ENCODE data around the gene BRSK2. TPM values are rescaled to one million over a fixed set of nuclear protein-coding genes. Genes with fewer than 3 reads are reported as not detected.
"Not testable (repeated sequence)": the region's sequence is repeated elsewhere in the genome, so short reads cannot be mapped to it uniquely, and the experiment has no call there.

Gene BRSK2
- total and polyA plus RNA-seq, 2 of the 4 experiments (the other 2 are of a cell fraction) = 0.18 to 0.62 TPM

DNA sequence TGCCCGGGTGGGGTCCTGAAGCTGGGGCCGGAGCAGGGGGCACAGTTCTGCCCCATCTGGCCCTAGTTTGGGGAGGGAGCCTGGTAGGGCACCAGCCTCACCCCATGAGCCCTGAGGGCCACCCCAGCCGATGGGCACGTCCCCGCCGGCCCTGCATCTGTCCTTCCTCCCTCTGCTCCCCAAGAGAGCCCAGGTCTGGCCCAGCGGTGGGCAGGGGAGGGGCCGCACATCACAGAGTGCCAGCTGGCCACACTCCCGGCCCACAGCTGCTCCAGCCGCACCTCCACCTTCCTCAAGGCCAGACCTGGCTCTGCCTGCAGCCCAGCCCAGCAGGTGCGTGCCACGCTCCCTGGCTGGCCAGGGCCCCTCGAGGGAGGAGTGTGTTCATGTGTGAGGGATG is 21.6 kb downstream of the BRSK2 start (continued):
- TF ChIP-seq NFE2L2 (IDR thresholded peaks at IDR 0.05; ENCODE audit: low read depth, low read length) = no peak
- no peak for TF ChIP-seq RAD21 (IDR thresholded peaks at IDR 0.05; ENCODE audit: low read length)
- no peak for TF ChIP-seq MAZ (IDR thresholded peaks at IDR 0.05; ENCODE audit: borderline replicate concordance, low read depth, low read length)

- H3K18ac ChIP-seq (ENCODE audit: low read depth, low read length); H3K27ac ChIP-seq (ENCODE audit: insufficient read depth, low read length); H2BK5ac ChIP-seq (ENCODE audit: low read depth, low read length, poor library complexity, severe bottlenecking); H3K4me2 ChIP-seq (ENCODE audit: low read depth, low read length); H3K4me1 ChIP-seq (ENCODE audit: control insufficient read depth, insufficient read depth, low read length); H3K27me3 ChIP-seq (ENCODE audit: control insufficient read depth, insufficient read depth, low read length); H4K5ac ChIP-seq (ENCODE audit: low read depth, low read length); H4K20me1 ChIP-seq (ENCODE audit: insufficient read depth, low read length); H3K9ac ChIP-seq (ENCODE audit: low read depth, low read length); H2AFZ ChIP-seq (replicated peaks; ENCODE audit: low read length, poor library complexity); intact Hi-C loops (cut with micrococcal nuclease); H2BK15ac ChIP-seq (ENCODE audit: low read depth, low read length); in situ Hi-C loops (cut with MboI; ENCODE audit: low sequenced_read_pairs); H3K23ac ChIP-seq (ENCODE audit: low read depth, low read length); H3K36me3 ChIP-seq (ENCODE audit: control insufficient read depth, insufficient read depth, low read length); H2BK20ac ChIP-seq (ENCODE audit: low read depth, low read length); ATAC-seq (ENCODE audit: low read depth); POLR2A ChIA-PET (ENCODE audit: unreplicated experiment); dilution Hi-C loops (cut with HindIII; ENCODE audit: low sequenced_read_pairs, unreplicated experiment); H3K14ac ChIP-seq (replicated peaks; ENCODE audit: low read depth, low read length); H3K9me1 ChIP-seq (ENCODE audit: insufficient read depth, low read length); CTCF ChIA-PET; H3K4ac ChIP-seq (ENCODE audit: low read depth, low read length); H4K8ac ChIP-seq (ENCODE audit: low read depth in 2 of 2, low read length in 2 of 2); H3K79me1 ChIP-seq (ENCODE audit: low read depth in 1 of 2, low read length in 2 of 2); H3K4me3 ChIP-seq (ENCODE audit: insufficient read depth, low read depth, low read length); H4K91ac ChIP-seq (ENCODE audit: insufficient read depth, low read depth, low read length); BruUV-seq (replicated peaks); H3K56ac ChIP-seq (ENCODE audit: extremely low read depth, insufficient read depth, low read length); DNase-seq; H2BK120ac ChIP-seq (ENCODE audit: low read depth, low read length); H2AK9ac ChIP-seq (replicated peaks; ENCODE audit: low read depth, low read length, poor library complexity); H2AK5ac ChIP-seq (ENCODE audit: low read depth, low read length): not testable (repeated sequence)
- WGBS, 2 experiments (ENCODE audit: extremely low coverage in 2 of 2, insufficient read length in 1 of 2) = 83% methylated on average over 5 of the region's 27 CpGs; no CpG with 5 or more reads in 1 of the 2 experiments
- H3K9me3 ChIP-seq (ENCODE audit: control insufficient read depth, insufficient read depth, low read length) = peaks cover 12% of the 10 kb centered on the region
Measured at GRCh38 chr11:1411739-1412138, 22.0 kb downstream of the BRSK2 start.

Data from IMR-90 (cell line).